Esophagus muscularis mucosa (tissue), 4 donors: ENCODE results near the gene CNTROB. TPM values are rescaled to one million over a fixed set of nuclear protein-coding genes. Genes with fewer than 3 reads are reported as not detected.
A peak's percentile ranks its signal among the peaks of the same experiment; 100 is the strongest.

ENCODE experiments used
- DNase-seq: peaks from one replicate; pipeline ENCODE4 v3.0.0-alpha.2; 2017; ENCODE audit errors: extremely low spot score
- H3K27ac ChIP-seq, 4 donors: fragments of 200-600 bp; sonication (generic); replicated peaks in 1 of 4; 1 replicate in 3 of 4; 2 replicates in 1 of 4; pipeline ENCODE4 v1.5.1; 2016 to 2019; ENCODE audit warnings: mild to moderate bottlenecking in 1 of 4
- H3K27me3 ChIP-seq, 4 donors: fragments of 200-600 bp; sonication (generic); one replicate each; pipeline versions ENCODE4 v1.5.1 to v1.6.0; 2016 to 2019
- H3K36me3 ChIP-seq, 4 donors: fragments of 200-600 bp; sonication (generic); one replicate each; pipeline ENCODE4 v1.5.1; 2016 to 2019
- H3K4me1 ChIP-seq, 4 donors: fragments of 200-600 bp; sonication (generic); one replicate each; pipeline ENCODE4 v1.5.1; 2016 to 2019
- H3K4me3 ChIP-seq, 4 donors: fragments of 200-600 bp; sonication (generic); 1 replicate in 2 of 4; 2 replicates in 2 of 4; pipeline ENCODE4 v1.5.1; 2016 to 2019; ENCODE audit warnings: mild to moderate bottlenecking in 4 of 4, moderate library complexity in 1 of 4
- H3K9me3 ChIP-seq, 4 donors: fragments of 200-600 bp; sonication (generic); 1 replicate in 3 of 4; 2 replicates in 1 of 4; pipeline ENCODE4 v1.5.1; 2016 to 2019
- CTCF ChIP-seq, 3 experiments: fragments of 200-600 bp in 2 of 3; fragments of 450-650 bp in 1 of 3; sonication (generic) in 2 of 3; IDR thresholded peaks; one replicate each; pipeline ENCODE4 v1.5.1; 2017 to 2019; ENCODE audit warnings: antibody characterized with exemption in 3 of 3, mild to moderate bottlenecking in 2 of 3, moderate library complexity in 1 of 3
- EP300 ChIP-seq: sonication (generic); formaldehyde crosslinking; IDR thresholded peaks from one replicate; pipeline ENCODE4 v1.6.1; 2017; ENCODE audit warnings: antibody characterized with exemption
- POLR2A ChIP-seq: fragments of 450-650 bp; IDR thresholded peaks from one replicate; pipeline ENCODE4 v1.6.1; 2017; ENCODE audit warnings: antibody characterized with exemption, moderate library complexity, mild to moderate bottlenecking, low read depth
- POLR2AphosphoS5 ChIP-seq, 2 donors: sonication (generic); formaldehyde crosslinking; IDR thresholded peaks; one replicate each; pipeline ENCODE4 v1.6.1; 2017; ENCODE audit warnings: antibody characterized with exemption in 2 of 2
- WGBS: methylation state at CpG from one replicate; pipeline ENCODE4 v1.1.5; 2018; 5-methylcytosine and 5-hydroxymethylcytosine counted together
- intact Hi-C: fragments of 100-400 bp; cut with DNase I; formaldehyde crosslinking; loops from one replicate; pipeline ENCODE4 v1.15.1; 2023
- total RNA-seq, 4 donors: library from RNA; depleted of rRNA; stranded (reverse); fragments of >200 nt; gene quantifications; one replicate each; pipeline versions ENCODE4 v1.1.0 to v1.2.1, GENCODE V29; 2016

CNTROB gene
- total RNA-seq, 4 donors from 2014 or later, result 14.4 to 20.0 (median 16.9) TPM

DNA sequence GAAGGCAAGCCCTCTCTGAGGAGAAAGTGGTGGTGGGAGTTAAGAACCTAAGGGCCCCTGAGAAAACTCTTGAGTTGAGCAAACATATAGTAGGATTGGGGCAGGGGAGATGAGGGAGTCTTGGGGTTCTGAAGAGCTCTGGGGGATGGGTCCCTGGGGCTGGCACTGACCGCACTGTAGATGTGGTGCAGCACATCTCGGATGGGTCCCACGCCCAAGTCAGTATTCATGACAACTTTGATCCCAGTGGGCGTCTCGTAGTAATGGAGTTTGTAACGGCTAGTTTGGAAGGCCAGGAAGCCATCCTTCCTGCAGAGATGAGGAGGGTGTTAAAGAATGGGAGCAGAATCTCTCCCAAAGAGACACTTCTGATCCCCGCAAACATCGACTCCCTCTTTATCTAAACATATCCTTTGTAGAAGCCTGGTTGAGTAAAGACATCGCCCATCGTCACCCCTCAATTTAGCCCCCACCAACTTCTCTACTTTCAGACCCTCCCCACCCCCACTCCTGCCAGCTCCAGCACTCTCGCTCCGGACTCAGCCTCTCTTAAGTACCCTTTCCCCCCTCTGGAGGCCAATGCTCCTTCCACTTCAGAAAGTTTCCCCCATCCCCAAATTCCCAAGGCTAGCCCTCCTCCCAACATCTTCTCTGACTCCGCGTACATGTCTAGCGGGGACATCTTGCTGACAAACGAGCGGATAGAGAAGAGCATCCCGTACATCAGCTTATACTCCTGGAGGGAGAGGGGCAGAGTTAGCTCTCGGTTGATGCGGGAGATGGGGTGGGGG is 970 bp upstream of the CNTROB start:
- Histone ChIP-seq H3K36me3 (peaks cover 0 to 22% (median 14%) of the 10 kb centered on the region in 4 donors), H3K4me3 (peak overlapping the region; percentile 58 to 81 (median 68)), H3K27me3 (peaks cover 0 to 20% (median 5%) of the 10 kb centered on the region in 4 donors), H3K9me3 (no peaks in the 10 kb centered on the region), H3K27ac (peak overlapping the region; percentile 75 to 85 (median 81)), H3K4me1 (peaks cover 23 to 56% (median 54%) of the 10 kb centered on the region in 4 donors)
- intact Hi-C loops, result no loop called here
- 38% methylated on average over 20 of the region's 20 CpGs for WGBS
- TF ChIP-seq POLR2AphosphoS5 (IDR thresholded peaks at IDR 0.05), result no peak
- TF ChIP-seq EP300, result no peak
- no peak for TF ChIP-seq CTCF (IDR thresholded peaks at IDR 0.05)
- no peak for TF ChIP-seq POLR2A
- no peak for DNase-seq

- intact Hi-C loops, result no loop called here
- WGBS, result 0% methylated on average over 17 of the region's 17 CpGs
- Histone ChIP-seq H3K9me3 (no peaks in the 10 kb centered on the region), H3K27ac (peak overlapping the region; percentile 75 to 85 (median 81)), H3K4me3 (peak overlapping the region; percentile 58 to 81 (median 68)), H3K27me3 (peaks cover 0 to 20% (median 5%) of the 10 kb centered on the region in 4 donors), H3K36me3 (peaks cover 14 to 36% (median 28%) of the 10 kb centered on the region in 4 donors), H3K4me1 (peaks cover 23 to 56% (median 54%) of the 10 kb centered on the region in 4 donors)
- no peak for TF ChIP-seq POLR2A
- no peak for TF ChIP-seq EP300
- TF ChIP-seq CTCF (IDR thresholded peaks at IDR 0.05), result no peak
- no peak for TF ChIP-seq POLR2AphosphoS5 (IDR thresholded peaks at IDR 0.05)
- no peak for DNase-seq
Measured at GRCh38 chr17:7932483-7932891, 481 bp downstream of the CNTROB start.

GRCh38 chr17:7932949-7933348 is 943 bp downstream of the CNTROB start:
- peaks cover 23 to 56% (median 54%) of the 10 kb centered on the region in 4 donors for H3K4me1 ChIP-seq
- H3K4me3 ChIP-seq, result peak overlapping the region; percentile 58 to 81 (median 68)
- intact Hi-C loops, result no loop called here
- H3K9me3 ChIP-seq, result no peaks in the 10 kb centered on the region
- no peak for DNase-seq
- H3K27ac ChIP-seq, result peak overlapping the region in 3 of 4 donors; percentile 80 to 85 (median 82)
- WGBS, result 9% methylated on average over 16 of the region's 16 CpGs
- TF ChIP-seq POLR2AphosphoS5 (IDR thresholded peaks at IDR 0.05), result no peak
- TF ChIP-seq EP300, result no peak
- TF ChIP-seq CTCF (IDR thresholded peaks at IDR 0.05), result peak in 2 of 3 experiments; percentile 15 to 18
- no peak for TF ChIP-seq POLR2A
- H3K36me3 ChIP-seq, result peaks cover 16 to 38% (median 30%) of the 10 kb centered on the region in 4 donors
- H3K27me3 ChIP-seq, result peaks cover 0 to 20% (median 5%) of the 10 kb centered on the region in 4 donors

DNA sequence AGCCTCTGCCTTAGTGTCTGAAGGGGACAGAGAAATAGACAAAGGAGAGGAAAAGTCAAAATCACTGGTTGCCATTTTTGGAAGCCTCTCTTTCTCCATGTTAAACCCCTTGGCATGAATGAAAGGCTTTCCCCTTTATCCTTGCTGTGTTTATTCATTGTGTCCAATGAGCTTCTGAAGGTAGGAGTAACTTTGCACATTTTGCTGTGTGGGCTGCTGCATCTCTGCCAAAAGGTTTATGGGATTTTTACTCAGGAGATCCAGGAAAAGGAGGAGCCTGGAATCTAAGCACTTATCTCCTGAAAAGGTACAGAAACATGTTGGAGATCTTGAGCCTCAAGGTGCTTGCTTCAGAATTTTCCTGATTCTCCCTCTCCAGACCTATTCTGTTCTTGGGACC is 3.9 kb downstream of the CNTROB start:
- intact Hi-C loops, result no loop called here
- peaks cover 32 to 61% (median 54%) of the 10 kb centered on the region in 4 donors for H3K36me3 ChIP-seq
- H3K4me3 ChIP-seq, result no peak overlapping the region
- no peaks in the 10 kb centered on the region for H3K27me3 ChIP-seq
- no peaks in the 10 kb centered on the region for H3K9me3 ChIP-seq
- DNase-seq, result no peak
- H3K4me1 ChIP-seq, result peaks cover 23 to 36% (median 35%) of the 10 kb centered on the region in 4 donors
- TF ChIP-seq EP300 (no peak), POLR2A (no peak), POLR2AphosphoS5 (IDR thresholded peaks at IDR 0.05) (no peak), CTCF (IDR thresholded peaks at IDR 0.05) (no peak)
- no peak overlapping the region for H3K27ac ChIP-seq
